Activated CD8-positive, alpha-beta T cell treated with anti-CD3 and anti-CD28 coated beads for 36 hours (primary cell): ENCODE results near the gene MTMR3. TPM values are rescaled to one million over a fixed set of nuclear protein-coding genes. Genes with fewer than 3 reads are reported as not detected.

ENCODE experiments used
- ATAC-seq: fragments of 200-7000 bp; cut with Tn5 transposase; one replicate; pipeline ENCODE4 v1.10.0; 2021; ENCODE audit warnings: mild to moderate bottlenecking, moderate library complexity
- CTCF ChIA-PET: fragments of 350-600 bp; sonication (Branson Sonifier 250); formaldehyde crosslinking; loops from one replicate; lab custom pipeline; 2021; ENCODE audit warnings: antibody characterized with exemption; lab: Charles Lee
- POLR2A ChIA-PET: fragments of 350-600 bp; sonication (Branson Sonifier 250); formaldehyde crosslinking; loops from one replicate; lab custom pipeline; 2021; ENCODE audit warnings: antibody characterized with exemption; lab: Charles Lee
- DNase-seq: peaks from one replicate; pipeline ENCODE4 v3.0.0-alpha.2; 2020
- H3K27ac Mint-ChIP-seq: one replicate; pipeline ENCODE4 v1.8.0; 2021; ENCODE audit warnings: mild to moderate bottlenecking, mixed read lengths
- H3K27me3 Mint-ChIP-seq: one replicate; pipeline ENCODE4 v1.8.0; 2021; ENCODE audit warnings: mixed read lengths
- H3K36me3 Mint-ChIP-seq: one replicate; pipeline ENCODE4 v1.8.0; 2021; ENCODE audit warnings: low read depth, mixed read lengths
- H3K4me1 Mint-ChIP-seq: one replicate; pipeline ENCODE4 v1.8.0; 2021; ENCODE audit warnings: low read depth, mixed read lengths
- H3K4me3 Mint-ChIP-seq: one replicate; pipeline ENCODE4 v1.8.0; 2021; ENCODE audit warnings: mild to moderate bottlenecking, moderate library complexity, mixed read lengths
- H3K9me3 Mint-ChIP-seq: one replicate; pipeline ENCODE4 v1.8.0; 2021; ENCODE audit warnings: mixed read lengths
- CTCF ChIP-seq: fragments of 200-600 bp; IDR thresholded peaks from one replicate; pipeline ENCODE4 v1.8.0; 2022; ENCODE audit warnings: antibody characterized with exemption, mild to moderate bottlenecking
- intact Hi-C: fragments of 100-400 bp; cut with micrococcal nuclease; formaldehyde crosslinking; loops from one replicate; pipeline ENCODE4 v1.10.0; 2022
- total RNA-seq, 2 experiments: library from RNA; stranded (reverse); gene quantifications; one replicate each; pipeline ENCODE4 v1.2.3, GENCODE V29; 2021

Gene MTMR3
- total RNA-seq, 2 experiments from 2014 or later, result 19.5 to 21.3 TPM

DNA sequence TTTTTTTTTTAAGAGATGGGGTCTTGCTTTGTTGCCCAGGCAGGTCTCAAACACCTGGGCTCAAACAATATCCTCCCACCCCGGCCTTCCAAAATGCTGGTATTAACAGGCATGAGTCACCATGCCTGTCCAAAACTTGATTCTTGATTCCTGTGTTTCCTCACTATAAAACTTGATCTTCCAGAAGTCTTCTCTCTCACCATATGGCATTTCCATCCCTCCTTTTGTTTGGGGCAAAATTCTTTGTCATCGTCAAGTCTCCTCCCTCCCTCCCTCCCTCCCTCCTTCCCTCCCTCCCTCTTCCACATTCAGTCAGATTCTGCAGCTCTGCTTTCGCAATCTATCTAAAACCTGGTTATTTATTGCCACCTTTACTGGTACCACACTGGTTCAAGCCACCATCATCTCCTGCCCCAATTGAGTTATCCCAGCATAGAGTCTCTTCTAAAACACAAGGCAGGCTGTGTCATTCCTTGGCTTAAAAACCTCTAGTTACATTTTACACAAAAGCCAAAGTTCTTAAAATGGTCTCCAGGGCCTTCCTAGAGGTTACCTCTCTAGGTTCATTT is 132.3 kb downstream of the MTMR3 start:
- Mint-ChIP-seq H3K4me1 (no peaks in the 10 kb centered on the region), H3K4me3 (no peak overlapping the region), H3K27me3 (no peaks in the 10 kb centered on the region), H3K36me3 (peaks cover 20% of the 10 kb centered on the region), H3K27ac (no peak overlapping the region), H3K9me3 (no peaks in the 10 kb centered on the region)
- intact Hi-C loops, result loop anchor here (10.0 kb wide), 1 partner anchor 201 kb away; no protein-coding TSS in a partner anchor
- no peak for ATAC-seq
- POLR2A ChIA-PET, result no interaction called here
- no peak for DNase-seq
- TF ChIP-seq CTCF, result no peak
- CTCF ChIA-PET, result interaction anchor here (2.3 to 5.9 kb wide), 2 partner anchors 11 to 73 kb away, joined by 9 to 43 read pairs; no protein-coding TSS in a partner anchor

DNA sequence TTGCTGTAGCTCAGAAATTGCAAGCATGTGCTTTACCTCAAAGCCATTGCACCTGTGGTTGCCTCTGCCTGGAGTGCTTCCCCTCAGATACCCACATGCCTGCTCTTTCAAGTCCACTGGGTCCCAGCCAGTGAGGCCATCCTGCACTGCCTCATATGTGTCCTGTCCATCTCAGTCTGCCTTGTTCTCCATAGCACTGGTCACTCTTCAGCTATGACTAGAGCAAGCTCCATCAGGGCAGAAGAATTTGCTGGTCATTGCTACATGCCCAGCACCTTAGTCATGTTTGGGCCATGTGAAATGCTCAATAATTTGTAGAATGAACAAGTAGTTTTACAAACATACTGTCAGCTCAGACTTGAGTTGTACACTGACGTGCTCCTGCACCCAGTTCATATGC is 132.9 kb downstream of the MTMR3 start:
- ATAC-seq, result no peak
- H3K36me3 Mint-ChIP-seq, result peaks cover 24% of the 10 kb centered on the region
- intact Hi-C loops, result loop anchor here (10.0 kb wide), 1 partner anchor 201 kb away; no protein-coding TSS in a partner anchor
- H3K9me3 Mint-ChIP-seq, result no peaks in the 10 kb centered on the region
- H3K4me3 Mint-ChIP-seq, result no peak overlapping the region
- H3K27me3 Mint-ChIP-seq, result no peaks in the 10 kb centered on the region
- ChIA-PET CTCF (interaction anchor here (2.3 to 5.9 kb wide), 2 partner anchors 11 to 73 kb away, joined by 9 to 43 read pairs; no protein-coding TSS in a partner anchor), POLR2A (interaction anchor here (1.0 kb wide), 1 partner anchor 11 kb away, joined by 3 read pairs; no protein-coding TSS in a partner anchor)
- TF ChIP-seq CTCF, result no peak
- H3K27ac Mint-ChIP-seq, result no peak overlapping the region
- no peak for DNase-seq
- no peaks in the 10 kb centered on the region for H3K4me1 Mint-ChIP-seq

GRCh38 chr22:30016596-30016995 is 133.6 kb downstream of the MTMR3 start:
- ChIA-PET CTCF (interaction anchor here (2.3 to 5.9 kb wide), 2 partner anchors 12 to 72 kb away, joined by 9 to 43 read pairs; no protein-coding TSS in a partner anchor), POLR2A (interaction anchor here (1.0 kb wide), 1 partner anchor 12 kb away, joined by 3 read pairs; no protein-coding TSS in a partner anchor)
- H3K27me3 Mint-ChIP-seq, result no peaks in the 10 kb centered on the region
- no peaks in the 10 kb centered on the region for H3K9me3 Mint-ChIP-seq
- no peak for DNase-seq
- H3K36me3 Mint-ChIP-seq, result peaks cover 25% of the 10 kb centered on the region
- no peaks in the 10 kb centered on the region for H3K4me1 Mint-ChIP-seq
- TF ChIP-seq CTCF, result no peak
- ATAC-seq, result no peak
- no peak overlapping the region for H3K4me3 Mint-ChIP-seq
- intact Hi-C loops, result loop anchor here (10.0 kb wide), 1 partner anchor 202 kb away; no protein-coding TSS in a partner anchor
- no peak overlapping the region for H3K27ac Mint-ChIP-seq

DNA sequence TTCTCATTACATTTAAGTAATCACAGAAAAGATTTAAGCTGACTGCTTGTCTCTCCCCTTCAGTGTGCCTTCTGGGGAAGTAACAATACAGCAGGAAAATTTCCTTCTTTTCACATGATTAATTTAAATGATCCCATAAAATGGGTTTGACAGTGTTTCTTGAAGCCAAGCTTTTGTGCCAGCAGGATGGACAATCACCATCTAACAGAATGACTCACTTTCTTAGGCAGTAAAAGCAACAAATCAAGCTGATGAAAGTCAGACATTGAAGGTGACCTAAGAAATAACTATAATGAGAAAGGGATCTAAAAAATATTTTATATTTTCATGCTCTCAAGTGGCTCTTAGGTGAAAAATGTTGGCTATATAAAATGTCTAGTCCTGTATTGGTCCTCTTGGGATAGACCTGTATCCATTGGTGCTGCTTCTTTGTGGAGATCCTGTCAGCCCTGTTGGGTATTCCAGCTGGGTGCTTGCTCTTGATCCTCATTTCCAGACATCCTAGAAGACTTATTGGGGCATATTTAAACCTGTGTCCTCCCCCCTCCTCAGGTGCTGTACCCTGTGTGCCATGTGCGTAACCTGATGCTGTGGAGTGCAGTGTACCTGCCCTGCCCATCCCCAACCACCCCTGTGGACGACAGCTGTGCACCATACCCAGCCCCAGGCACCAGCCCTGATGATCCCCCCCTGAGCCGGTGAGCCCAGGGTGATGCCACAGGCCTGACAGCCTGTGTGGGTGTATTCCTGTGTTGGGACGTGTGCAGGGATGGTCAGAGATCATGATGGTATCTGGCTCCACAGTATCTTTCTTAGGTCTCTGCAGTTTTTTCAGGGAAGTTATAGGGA is 134.6 kb downstream of the MTMR3 start:
- no peak overlapping the region for H3K27ac Mint-ChIP-seq
- H3K9me3 Mint-ChIP-seq, result no peaks in the 10 kb centered on the region
- peaks cover 28% of the 10 kb centered on the region for H3K36me3 Mint-ChIP-seq
- ChIA-PET POLR2A (interaction anchor here (0.6 kb wide), 1 partner anchor 263 kb away, joined by 3 read pairs; no protein-coding TSS in a partner anchor), CTCF (interaction anchor here (2.3 to 5.9 kb wide), 2 partner anchors 13 to 71 kb away, joined by 9 to 43 read pairs; no protein-coding TSS in a partner anchor)
- DNase-seq (no peak), ATAC-seq (no peak)
- no peak overlapping the region for H3K4me3 Mint-ChIP-seq
- no peak for TF ChIP-seq CTCF
- H3K27me3 Mint-ChIP-seq, result no peaks in the 10 kb centered on the region
- no peaks in the 10 kb centered on the region for H3K4me1 Mint-ChIP-seq
- intact Hi-C loops, result loop anchor here (10.0 kb wide), 1 partner anchor 203 kb away; no protein-coding TSS in a partner anchor
